Limb (tissue), 2 donors: Measurements from ENCODE around the gene TMOD4.

Experiments
- DNase-seq, 2 donors: peaks; one replicate each; pipeline ENCODE4 v3.0.0-alpha.2; 2016; ENCODE audit errors: extremely low spot score in 2 of 2

The TMOD4 gene

GRCh38 chr1:151143986-151144385, 31.8 kb downstream of the TMOD4 start:
- no peak for DNase-seq

- DNase-seq, result peak in 1 of 2 donors; percentile 35
Measured at GRCh38 chr1:151143057-151143435, 32.7 kb downstream of the TMOD4 start.

GRCh38 chr1:151142411-151143056, 33.2 kb downstream of the TMOD4 start:
- peak in 1 of 2 donors; percentile 51 for DNase-seq

DNA sequence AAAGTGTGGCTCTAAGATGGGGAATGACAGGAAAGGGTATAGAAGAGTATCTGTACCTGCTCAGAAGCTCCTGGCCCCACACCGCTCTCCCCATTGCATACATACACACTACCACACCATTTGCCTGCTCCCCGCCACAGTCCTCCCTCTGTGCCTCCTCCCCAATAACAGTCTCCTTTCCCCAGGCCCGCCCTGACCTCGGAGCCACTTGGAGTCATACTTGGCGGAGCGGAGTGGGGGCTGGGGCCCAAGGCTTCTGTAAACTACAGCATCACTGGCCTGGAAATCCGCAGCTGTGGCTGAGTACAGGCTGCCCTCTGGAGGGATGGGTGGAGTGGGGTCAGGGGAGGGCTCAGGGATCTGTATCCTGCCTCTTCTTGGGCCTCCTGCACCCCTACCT, 38.0 kb downstream of the TMOD4 start:
- DNase-seq, result no peak

DNA sequence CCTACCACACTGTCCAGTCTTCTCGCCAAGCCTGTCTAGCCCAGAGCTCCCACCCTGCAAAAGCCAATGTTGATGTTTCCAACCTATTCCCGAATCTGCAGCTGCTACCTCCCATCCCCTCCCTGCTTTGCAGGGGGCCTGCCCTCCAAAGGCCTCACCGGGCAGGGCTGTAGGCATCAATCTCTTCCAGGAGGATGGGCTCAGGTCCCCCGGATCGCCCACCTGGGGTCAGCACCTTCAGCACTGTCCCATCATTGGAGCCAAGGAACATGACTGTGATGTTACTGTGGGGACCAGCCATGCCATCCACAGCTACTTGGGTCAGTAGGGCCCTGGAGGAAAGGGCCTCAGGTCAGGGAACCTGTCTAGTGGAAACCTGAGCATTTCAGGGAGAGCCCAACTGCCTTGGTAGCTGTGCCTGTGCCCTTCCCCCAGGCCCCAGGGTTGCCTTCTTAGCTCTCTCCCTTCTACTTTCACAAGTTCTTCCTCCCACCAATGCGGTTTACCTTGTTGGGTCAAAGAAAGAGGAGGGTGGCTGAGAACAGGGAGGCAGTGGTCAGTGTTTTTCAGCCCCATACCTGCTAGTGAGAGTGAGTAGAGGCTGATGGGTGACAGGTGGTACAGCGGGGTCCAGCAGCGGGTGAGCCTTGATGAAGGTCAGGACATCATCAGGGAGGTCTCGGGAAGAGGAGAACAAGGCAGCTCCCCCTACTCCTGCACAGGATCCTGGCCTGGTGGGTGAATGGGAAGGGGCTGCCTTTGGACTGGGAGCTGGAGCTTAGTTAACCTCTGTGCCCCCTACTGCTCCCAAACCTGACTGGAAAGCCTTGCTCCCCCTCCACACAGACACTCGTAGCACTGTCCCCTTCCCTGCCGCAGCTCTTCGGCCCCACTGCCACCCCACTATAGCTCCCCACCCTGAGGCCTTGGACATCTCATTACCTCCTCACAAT, 40.1 kb downstream of the TMOD4 start:
- no peak for DNase-seq

- no peak for DNase-seq
Measured at GRCh38 chr1:151134991-151135390, 40.8 kb downstream of the TMOD4 start.

GRCh38 chr1:151134396-151134795, 41.4 kb downstream of the TMOD4 start:
- no peak for DNase-seq

DNA sequence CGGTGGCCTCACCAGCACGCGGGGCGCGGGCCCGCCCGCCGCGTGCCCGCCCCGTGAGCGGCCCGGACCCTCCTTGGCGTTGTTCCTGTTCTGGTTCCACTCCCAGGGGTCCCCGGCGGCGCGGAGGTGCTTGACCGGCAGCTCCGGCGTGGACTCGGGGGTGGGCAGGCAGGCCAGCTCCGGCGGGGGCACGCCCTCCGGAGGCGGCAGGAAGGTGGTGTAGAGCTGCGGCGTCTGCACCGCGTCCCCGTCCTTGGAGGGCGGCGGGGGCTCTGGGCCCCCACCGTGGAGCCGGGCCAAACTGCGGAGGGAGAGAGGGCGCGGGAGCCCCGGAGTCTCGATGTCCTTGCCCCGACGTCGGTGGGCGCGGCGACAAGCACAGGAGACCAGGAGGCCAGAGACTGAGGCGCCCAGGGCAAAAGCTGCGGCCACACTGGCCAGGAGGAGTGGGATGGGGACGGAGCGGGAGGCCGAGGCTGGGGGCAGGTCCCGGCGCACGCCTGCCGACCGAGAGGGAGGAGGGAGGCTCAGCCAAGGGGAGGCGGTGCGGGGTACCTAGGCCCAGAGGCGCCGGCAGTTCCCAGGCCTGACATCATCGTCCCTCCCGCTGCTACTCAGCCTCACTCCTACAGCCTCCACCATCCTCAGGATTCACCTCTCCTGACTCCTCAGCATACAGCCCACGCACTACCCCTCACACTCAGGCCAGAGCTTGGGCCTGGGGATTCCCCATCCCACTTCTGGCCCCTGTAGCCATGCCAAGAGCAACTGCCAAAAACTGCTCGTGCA, 42.6 kb downstream of the TMOD4 start:
- no peak for DNase-seq

DNA sequence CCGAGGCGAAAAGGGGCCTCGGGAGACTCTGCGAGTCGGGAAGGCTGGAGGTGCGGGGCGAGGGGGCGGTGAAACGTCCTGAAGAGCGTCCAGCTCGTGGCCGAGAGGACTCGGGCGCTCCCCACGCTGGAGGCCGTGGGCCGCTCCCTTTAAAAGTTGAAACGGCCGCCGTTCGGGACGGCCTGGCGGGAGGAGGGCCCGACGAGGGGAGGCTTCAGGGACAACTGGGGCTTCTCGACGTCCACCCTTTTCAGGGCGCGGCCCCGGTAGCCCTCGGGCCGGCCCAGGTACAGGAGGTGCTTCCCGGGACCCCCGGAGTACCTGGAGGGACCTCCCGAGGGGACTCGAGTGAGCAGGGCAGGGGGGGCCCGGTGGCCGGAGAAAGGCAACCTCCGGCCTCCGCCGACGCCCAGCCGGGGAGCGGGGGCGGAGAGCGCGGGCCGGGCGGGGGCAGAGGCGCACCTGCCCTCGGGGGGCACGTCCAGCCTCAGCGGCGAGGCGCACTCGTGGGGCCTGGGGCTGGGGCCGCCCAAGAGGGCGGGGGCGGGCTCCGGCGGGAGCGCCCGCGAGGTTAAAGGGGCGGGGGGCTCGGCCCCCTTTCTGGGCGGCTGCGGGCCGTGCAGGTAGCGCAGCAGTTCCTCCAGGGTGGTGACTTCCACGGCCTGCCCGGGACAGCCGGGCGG, 43.3 kb downstream of the TMOD4 start:
- peak in 1 of 2 donors; percentile 42 for DNase-seq

- DNase-seq, result peak in 1 of 2 donors; percentile 66
Measured at GRCh38 chr1:151131701-151132334, 44.0 kb downstream of the TMOD4 start.

GRCh38 chr1:151130987-151131586, 44.7 kb downstream of the TMOD4 start:
- peak; percentile 85 to 92 for DNase-seq

DNA sequence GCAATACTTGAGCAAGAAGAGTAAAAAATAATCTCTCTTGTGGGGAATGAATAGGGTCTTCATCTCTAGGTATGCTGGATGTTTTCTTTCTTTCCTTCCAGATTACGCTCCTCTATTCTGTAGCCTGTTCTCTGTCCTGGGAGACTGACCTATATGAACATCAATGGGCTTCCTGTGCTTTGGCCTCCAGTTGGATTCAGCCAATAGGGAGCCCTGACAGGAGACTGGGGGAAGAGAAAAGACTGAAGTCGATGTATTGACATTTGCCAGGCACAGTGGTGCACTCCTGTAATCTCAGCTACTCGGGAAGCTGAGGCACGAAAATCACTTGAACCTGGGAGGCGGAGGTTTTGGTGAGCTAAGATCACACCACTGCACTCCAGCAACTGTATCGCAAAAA, 47.0 kb downstream of the TMOD4 start:
- no peak for DNase-seq

DNA sequence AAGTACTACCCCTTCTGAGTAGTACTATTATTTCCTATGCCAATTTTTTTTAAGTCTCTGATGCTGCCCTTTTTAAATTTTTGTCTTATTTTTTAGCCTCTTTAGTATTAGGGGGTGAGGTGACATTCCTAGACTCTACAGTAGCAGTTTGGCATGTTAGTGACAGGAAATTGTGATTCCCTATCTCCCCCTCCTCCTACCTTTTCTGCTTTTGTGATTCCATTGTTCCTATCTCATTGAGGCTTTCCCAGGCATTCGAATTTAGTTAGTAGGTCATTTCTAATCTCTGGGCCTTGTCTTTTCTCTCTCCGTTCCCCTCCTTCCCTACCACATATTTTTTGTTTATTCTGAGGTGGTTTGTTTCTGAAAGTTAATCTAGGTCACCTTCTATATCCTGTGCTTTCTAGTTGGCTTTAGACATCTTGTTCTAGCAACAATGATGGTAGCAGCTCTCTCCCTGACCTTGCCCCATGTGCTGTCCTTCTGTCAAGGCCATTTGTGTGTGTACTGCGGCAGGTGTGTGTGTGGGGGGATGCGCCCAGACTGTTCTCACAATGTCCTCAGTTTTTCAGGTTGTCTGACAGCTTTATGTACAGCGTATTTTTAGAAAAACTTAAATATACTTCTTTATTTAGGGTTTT, 50.9 kb downstream of the TMOD4 start:
- DNase-seq, result no peak
